ENCODE results near the gene SND1. TPM values are rescaled to one million over a fixed set of nuclear protein-coding genes. Genes with fewer than 3 reads are reported as not detected.

The SND1 gene
- total and polyA plus RNA-seq, 10 donors: 61.7 to 173 (median 116) TPM

GRCh38 chr7:128037081-128037480 lies 385.1 kb downstream of the SND1 start:
- Histone ChIP-seq H3K27me3 (replicated peaks in 1 of 7) (peaks cover 0 to 10% (median 0%) of the 10 kb centered on the region in 7 donors), H3K27ac (no peak overlapping the region), H3K9me3 (no peaks in the 10 kb centered on the region), H3K36me3 (peaks cover 0 to 6% (median 0%) of the 10 kb centered on the region in 6 donors), H3K4me1 (peaks cover 0 to 53% (median 14%) of the 10 kb centered on the region in 6 donors), H3K4me3 (no peak overlapping the region)
- TF ChIP-seq CTCF (IDR thresholded peaks at IDR 0.05 in 8 of 11, conservative IDR thresholded peaks at IDR 0.05 in 3 of 11) (no peak), POLR2AphosphoS5 (IDR thresholded peaks at IDR 0.05) (no peak), POLR2A (IDR thresholded peaks at IDR 0.05) (no peak)
- intact Hi-C loops (cut with DNase I; ENCODE audit: low total_unique reads): loop anchor here (10.0 kb wide), 1 partner anchor 322 kb away; no protein-coding TSS in a partner anchor
- no peak for DNase-seq
- 92 to 95% (median 94%) methylated on average over 2 of the region's 2 CpGs for WGBS, 5 donors

- no peak for DNase-seq
- Histone ChIP-seq H3K9me3 (no peaks in the 10 kb centered on the region), H3K4me3 (no peak overlapping the region), H3K27me3 (replicated peaks in 1 of 7) (peaks cover 0 to under 1% (median 0%) of the 10 kb centered on the region in 7 donors), H3K36me3 (peaks cover 0 to 13% (median 0%) of the 10 kb centered on the region in 6 donors), H3K4me1 (peaks cover 0 to 43% (median 8%) of the 10 kb centered on the region in 6 donors), H3K27ac (no peak overlapping the region)
- intact Hi-C loops (cut with DNase I; ENCODE audit: low total_unique reads): loop anchor here (10.0 kb wide), 1 partner anchor 323 kb away; no protein-coding TSS in a partner anchor
- TF ChIP-seq POLR2AphosphoS5 (IDR thresholded peaks at IDR 0.05): no peak
- TF ChIP-seq CTCF (IDR thresholded peaks at IDR 0.05 in 8 of 11, conservative IDR thresholded peaks at IDR 0.05 in 3 of 11): no peak
- TF ChIP-seq POLR2A (IDR thresholded peaks at IDR 0.05): no peak
- WGBS, 5 donors: 94 to 98% (median 96%) methylated on average over 8 of the region's 8 CpGs
These were observed 386.1 kb downstream of the SND1 start for GRCh38 chr7:128037880-128038619.

GRCh38 chr7:128039544-128039953 lies 387.6 kb downstream of the SND1 start:
- DNase-seq: no peak
- peaks cover 0 to 42% (median 10%) of the 10 kb centered on the region in 6 donors for H3K4me1 ChIP-seq
- H3K4me3 ChIP-seq: no peak overlapping the region
- TF ChIP-seq POLR2AphosphoS5 (IDR thresholded peaks at IDR 0.05) (no peak), POLR2A (IDR thresholded peaks at IDR 0.05) (no peak), CTCF (IDR thresholded peaks at IDR 0.05 in 8 of 11, conservative IDR thresholded peaks at IDR 0.05 in 3 of 11) (no peak)
- H3K9me3 ChIP-seq: no peaks in the 10 kb centered on the region
- H3K27me3 ChIP-seq (replicated peaks in 1 of 7): no peaks in the 10 kb centered on the region
- H3K27ac ChIP-seq: no peak overlapping the region
- 93 to 97% (median 96%) methylated on average over 4 of the region's 4 CpGs for WGBS, 5 donors
- intact Hi-C loops (cut with DNase I; ENCODE audit: low total_unique reads): loop anchor here (10.0 kb wide), 1 partner anchor 325 kb away; no protein-coding TSS in a partner anchor
- peaks cover 0 to 13% (median 0%) of the 10 kb centered on the region in 6 donors for H3K36me3 ChIP-seq

GRCh38 chr7:128040205-128040604 lies 388.2 kb downstream of the SND1 start:
- no peak for TF ChIP-seq POLR2A (IDR thresholded peaks at IDR 0.05)
- TF ChIP-seq POLR2AphosphoS5 (IDR thresholded peaks at IDR 0.05): no peak
- TF ChIP-seq CTCF (IDR thresholded peaks at IDR 0.05 in 8 of 11, conservative IDR thresholded peaks at IDR 0.05 in 3 of 11): no peak
- no peaks in the 10 kb centered on the region for H3K27me3 ChIP-seq (replicated peaks in 1 of 7)
- 89 to 95% (median 91%) methylated on average over 3 of the region's 3 CpGs for WGBS, 5 donors
- H3K4me1 ChIP-seq: peaks cover 0 to 41% (median 7%) of the 10 kb centered on the region in 6 donors
- H3K9me3 ChIP-seq: no peaks in the 10 kb centered on the region
- DNase-seq: no peak
- intact Hi-C loops (cut with DNase I; ENCODE audit: low total_unique reads): no loop called here
- peaks cover 0 to 13% (median 0%) of the 10 kb centered on the region in 6 donors for H3K36me3 ChIP-seq
- H3K27ac ChIP-seq: no peak overlapping the region
- H3K4me3 ChIP-seq: no peak overlapping the region
